Inflammatory macrophage treated with lipopolysaccharide for 4 hours (primary cell): Measurements from ENCODE around the gene BBIP1.

Experiments
- DNase-seq: peaks from one replicate; pipeline ENCODE4 v3.0.0-alpha.2; 2020

Gene BBIP1

DNA sequence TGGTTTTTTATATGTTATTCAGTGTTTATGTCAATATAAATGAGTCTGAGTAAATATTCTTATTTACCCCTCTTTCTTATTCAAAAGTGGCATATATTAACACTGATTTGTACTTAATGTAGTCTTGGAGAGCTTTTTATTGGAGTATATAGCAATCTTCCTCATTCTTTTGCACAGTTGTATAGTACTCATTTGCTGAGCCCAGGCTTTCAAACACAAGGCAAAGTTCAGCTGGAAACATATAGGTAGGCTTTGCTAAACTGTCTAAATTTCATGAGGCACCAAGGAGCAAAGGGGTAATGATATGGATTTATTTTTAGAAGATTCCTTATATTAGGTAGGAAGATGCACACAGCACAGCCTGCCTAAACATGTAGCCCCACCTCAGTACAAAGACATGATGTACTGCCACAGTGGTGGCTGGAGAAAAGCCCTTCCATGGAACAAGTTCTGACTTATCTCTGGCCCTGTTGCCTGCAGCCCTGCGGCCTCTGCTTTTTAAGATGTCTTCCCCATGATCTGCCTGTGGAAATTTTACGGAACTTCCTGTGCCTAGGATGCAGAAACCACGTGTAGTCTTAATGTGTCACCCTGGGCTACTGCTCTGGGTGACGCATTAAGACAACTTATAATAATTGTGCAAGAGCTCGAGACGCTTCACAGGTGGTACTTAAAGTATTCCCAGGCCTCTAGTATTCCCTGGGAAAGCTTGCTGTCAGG lies 56.9 kb downstream of the BBIP1 start:
- DNase-seq, result peak; percentile 96

GRCh38 chr10:110861476-110861875 lies 57.5 kb downstream of the BBIP1 start:
- DNase-seq, result no peak

DNA sequence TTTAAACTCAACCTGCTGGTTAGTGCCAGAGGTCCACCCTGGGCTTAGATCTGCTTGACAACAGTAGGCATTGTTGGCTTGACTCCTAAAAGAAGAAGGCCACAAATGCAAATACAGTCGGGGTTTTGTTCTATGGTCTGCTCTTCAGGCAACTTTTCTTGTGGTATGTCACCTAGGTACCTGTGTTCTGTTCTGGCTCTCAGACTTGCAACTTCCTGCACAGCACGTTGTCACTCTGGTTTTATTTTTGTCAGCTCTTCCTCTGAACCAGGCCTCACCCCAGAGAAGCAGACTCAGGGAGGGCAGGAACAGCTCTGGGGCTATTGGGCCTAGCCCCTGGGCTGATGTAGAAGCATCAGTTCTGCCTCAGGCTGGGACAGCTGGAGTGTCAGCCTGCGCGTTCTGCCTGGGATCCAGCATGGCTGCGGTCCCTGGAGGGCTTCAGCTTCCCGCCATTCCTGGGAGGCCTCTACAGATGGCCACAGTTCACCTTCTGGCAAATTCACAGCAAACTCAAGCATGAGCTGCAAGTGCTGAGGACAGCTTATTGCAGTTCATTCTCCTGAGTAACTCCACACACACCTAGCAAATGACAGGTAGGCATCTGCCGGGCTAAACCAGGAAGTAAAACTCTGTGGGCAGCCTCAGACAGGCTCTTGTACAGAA lies 58.3 kb downstream of the BBIP1 start:
- no peak for DNase-seq

GRCh38 chr10:110859973-110860376 lies 59.0 kb downstream of the BBIP1 start:
- peak; percentile 89 for DNase-seq

- DNase-seq, result peak; percentile 70
These were observed 59.6 kb downstream of the BBIP1 start for GRCh38 chr10:110859206-110859972.

DNA sequence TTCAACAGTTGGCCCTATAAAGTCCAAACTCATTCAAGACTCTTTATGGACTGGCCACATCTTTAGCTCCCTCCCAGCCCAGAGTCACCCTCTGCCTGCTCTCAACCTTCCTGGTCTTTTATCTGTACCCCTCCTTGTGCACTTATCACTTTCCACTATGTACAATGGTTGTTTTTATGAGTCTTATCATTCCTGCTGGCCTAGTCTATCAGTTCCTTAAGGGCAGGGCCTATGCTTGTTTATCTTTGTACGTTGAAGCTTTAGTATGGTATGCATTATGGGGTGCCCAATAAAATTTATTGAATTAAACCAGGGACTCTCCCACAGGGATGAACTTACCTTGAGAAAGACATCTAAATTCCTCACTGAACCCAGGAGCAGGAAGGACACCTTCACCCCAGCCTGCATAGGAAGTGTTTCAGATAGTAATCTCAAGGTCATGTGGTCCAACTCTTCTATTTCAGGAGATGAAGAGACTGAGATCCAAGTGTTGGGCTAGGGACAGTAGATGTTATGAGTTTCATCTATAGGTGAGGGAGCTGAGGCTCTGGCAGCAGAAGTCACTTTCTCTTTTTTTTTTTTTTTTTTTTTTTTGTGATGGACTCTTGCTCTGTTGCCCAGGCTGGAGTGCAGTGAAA lies 60.6 kb downstream of the BBIP1 start:
- no peak for DNase-seq

DNA sequence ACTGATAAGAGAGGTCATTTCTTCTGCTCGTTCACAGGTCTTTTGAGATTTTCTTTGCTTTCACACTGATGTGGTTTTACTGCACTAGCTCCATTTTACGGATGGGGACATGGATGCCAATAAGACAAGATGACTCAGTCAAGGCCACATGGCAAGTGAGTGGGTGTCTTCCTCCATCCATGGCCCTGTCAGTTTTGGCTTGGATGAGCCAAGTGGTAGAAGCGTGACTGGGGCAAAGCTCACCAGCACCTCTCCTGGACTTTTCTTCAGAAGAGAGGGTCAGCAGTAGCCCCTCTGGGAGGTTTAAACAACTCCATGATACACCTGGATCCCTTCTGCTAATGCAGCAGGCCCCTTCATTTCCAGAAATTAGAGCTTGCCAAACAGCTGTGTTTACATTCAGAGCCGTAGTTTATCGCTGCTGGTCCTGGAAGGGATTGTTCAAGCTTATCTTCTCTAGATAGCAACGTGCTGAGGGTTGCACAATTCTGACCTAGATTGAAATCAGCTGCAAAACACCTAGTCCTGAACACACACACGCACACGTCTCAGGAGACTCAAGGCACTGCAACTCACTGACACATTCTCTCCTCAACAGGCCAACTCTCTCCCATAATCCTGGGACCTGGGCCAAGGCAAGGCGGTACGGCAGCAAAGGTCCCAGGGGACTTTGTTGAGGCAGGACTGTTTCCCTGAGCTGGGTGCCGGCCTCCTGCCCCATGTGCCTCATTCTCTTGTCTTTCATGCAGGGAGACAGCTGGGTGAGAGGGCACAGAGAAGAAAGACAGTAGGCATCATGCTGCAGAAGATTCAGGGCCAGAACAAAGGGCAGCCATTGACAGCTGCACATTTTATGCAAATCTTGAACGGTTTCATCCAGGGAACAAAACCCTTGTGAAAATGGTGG lies 61.5 kb downstream of the BBIP1 start:
- peak; percentile 74 for DNase-seq

DNA sequence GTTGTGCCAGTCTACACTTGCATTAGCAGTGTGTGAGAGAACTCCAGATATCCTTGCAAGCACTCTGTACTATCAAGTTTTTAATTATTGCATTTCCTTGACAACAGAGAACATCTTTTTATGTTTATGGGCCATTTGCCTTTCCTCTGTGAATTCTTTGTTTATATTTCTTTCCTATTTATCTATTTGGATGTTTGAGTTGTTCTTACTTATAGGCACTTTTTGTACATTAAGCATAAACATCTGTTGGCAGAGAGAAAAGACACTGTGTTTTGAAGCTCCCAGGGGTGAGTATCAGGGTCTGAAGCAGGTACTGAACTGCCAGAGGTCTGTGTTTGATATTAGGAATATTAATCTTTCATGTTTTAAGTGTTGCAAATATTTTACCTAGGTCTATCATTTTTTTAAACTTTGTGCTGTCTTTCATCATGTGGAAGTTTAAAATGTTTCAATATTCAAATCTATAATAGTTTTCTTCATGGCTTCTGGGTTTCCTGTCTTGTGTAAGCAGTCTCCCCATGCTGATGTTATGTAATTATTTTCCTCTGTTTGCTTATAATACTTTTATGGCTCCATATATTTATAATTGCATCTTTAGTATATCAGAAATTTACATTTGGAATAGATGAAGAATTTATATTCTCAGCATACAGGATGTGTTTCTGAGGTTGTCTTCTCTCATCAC lies 64.9 kb downstream of the BBIP1 start:
- peak; percentile 42 for DNase-seq

DNA sequence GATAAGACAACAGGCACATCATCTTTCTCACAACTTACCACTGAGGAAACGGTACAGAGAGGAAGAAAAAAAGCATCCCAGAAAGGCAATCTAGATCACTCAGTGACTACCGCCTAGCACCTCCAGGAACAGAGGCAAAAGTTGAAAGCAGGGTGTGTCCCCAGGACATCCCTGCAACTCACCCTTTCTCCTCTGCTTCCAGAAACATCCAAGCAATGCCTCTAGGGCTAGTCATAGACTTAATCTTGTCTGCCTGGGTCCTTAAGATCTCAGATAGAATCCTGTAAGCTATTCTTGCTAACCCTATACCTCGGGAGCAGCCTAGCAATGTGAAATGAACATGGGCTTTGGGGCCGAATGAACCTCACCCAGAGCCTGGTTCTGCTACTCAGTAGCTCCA lies 66.0 kb downstream of the BBIP1 start:
- no peak for DNase-seq

GRCh38 chr10:110852255-110852896 lies 66.6 kb downstream of the BBIP1 start:
- peak; percentile 13 for DNase-seq

GRCh38 chr10:110851020-110851612 lies 67.9 kb downstream of the BBIP1 start:
- DNase-seq, result peak; percentile 21

DNA sequence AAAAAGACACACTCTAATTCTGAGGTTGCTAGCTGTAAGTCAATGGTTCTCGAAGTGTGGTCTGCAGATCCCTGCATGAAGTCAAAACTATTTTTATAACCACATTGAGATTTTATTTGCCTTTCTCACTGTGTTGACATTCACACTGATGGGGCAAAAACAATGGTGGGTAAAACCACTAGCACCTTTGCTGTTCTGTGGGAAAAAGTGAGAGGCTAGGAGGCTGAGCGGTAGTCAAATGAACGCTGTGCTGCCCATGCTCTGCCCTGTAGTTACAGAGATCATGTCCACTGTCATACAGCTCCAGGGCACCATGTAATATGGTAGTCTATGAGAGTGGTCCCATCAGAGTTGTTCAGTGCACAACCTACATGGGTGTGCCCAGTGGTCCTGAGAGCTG lies 68.9 kb downstream of the BBIP1 start:
- DNase-seq, result no peak
